ENCODE data around the gene TENT4A. TPM values are rescaled to one million over a fixed set of nuclear protein-coding genes. Genes with fewer than 3 reads are reported as not detected.

The TENT4A gene
- total and polyA plus RNA-seq, 2 experiments from 2014 or later: 6.8 to 14.1 TPM

GRCh38 chr5:6684075-6684474 is 29.2 kb upstream of the TENT4A start:
- H3K27ac ChIP-seq: no peak overlapping the region
- no peaks in the 10 kb centered on the region for H3K27me3 ChIP-seq
- no peak overlapping the region for H3K4me2 ChIP-seq
- H3K36me3 ChIP-seq (replicated peaks; ENCODE audit: insufficient read depth, low read depth): no peaks in the 10 kb centered on the region
- DNase-seq (ENCODE audit: low spot score): no peak
- TF ChIP-seq EZH2 (IDR thresholded peaks at IDR 0.05; ENCODE audit: borderline replicate concordance) (no peak), EZH2phosphoT487 (IDR thresholded peaks at IDR 0.05; ENCODE audit: low read depth, severe bottlenecking, unreplicated experiment) (no peak)
- TF ChIP-seq, protein P1, sequence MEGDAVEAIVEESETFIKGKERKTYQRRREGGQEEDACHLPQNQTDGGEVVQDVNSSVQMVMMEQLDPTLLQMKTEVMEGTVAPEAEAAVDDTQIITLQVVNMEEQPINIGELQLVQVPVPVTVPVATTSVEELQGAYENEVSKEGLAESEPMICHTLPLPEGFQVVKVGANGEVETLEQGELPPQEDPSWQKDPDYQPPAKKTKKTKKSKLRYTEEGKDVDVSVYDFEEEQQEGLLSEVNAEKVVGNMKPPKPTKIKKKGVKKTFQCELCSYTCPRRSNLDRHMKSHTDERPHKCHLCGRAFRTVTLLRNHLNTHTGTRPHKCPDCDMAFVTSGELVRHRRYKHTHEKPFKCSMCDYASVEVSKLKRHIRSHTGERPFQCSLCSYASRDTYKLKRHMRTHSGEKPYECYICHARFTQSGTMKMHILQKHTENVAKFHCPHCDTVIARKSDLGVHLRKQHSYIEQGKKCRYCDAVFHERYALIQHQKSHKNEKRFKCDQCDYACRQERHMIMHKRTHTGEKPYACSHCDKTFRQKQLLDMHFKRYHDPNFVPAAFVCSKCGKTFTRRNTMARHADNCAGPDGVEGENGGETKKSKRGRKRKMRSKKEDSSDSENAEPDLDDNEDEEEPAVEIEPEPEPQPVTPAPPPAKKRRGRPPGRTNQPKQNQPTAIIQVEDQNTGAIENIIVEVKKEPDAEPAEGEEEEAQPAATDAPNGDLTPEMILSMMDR (IDR thresholded peaks at IDR 0.05; ENCODE audit: poor library complexity): no peak
- no peaks in the 10 kb centered on the region for H4K20me1 ChIP-seq (ENCODE audit: insufficient read depth, poor library complexity, severe bottlenecking)
- H3K9me3 ChIP-seq (ENCODE audit: low read depth): no peaks in the 10 kb centered on the region
- no peak overlapping the region for H3K4me3 ChIP-seq
- 80% methylated on average over 4 of the region's 4 CpGs for WGBS (ENCODE audit: low lambda C conversion rate, missing lambda C conversion rate)
- no peak overlapping the region for H2AFZ ChIP-seq
- H3K79me2 ChIP-seq: no peaks in the 10 kb centered on the region
- no peaks in the 10 kb centered on the region for H3K4me1 ChIP-seq (ENCODE audit: insufficient read depth)
- H3K9me2 ChIP-seq (replicated peaks; ENCODE audit: insufficient read depth): no peaks in the 10 kb centered on the region

DNA sequence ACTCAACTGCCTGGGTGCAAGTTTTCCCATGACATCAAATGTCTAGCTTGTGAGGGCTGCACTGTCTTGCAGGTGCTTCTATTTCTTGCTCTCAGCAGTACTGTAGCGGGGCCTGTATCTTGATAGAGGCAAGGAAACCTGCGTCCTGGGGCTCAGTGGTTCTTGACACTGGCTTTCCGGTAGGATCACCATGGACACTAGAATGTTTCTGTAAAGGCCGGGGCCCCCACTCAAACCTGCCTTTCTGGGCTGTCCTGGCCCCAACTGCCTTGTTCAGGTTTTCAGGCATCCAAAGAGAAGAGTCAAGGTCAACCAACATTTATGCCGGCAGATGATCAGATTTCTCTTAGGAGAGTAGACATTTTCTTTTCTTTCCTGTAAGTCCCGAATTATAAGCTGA is 26.7 kb upstream of the TENT4A start:
- Histone ChIP-seq H3K79me2 (no peaks in the 10 kb centered on the region), H4K20me1 (ENCODE audit: insufficient read depth, poor library complexity, severe bottlenecking) (no peaks in the 10 kb centered on the region), H3K4me1 (ENCODE audit: insufficient read depth) (no peaks in the 10 kb centered on the region), H3K4me2 (peak overlapping the region; percentile 77), H3K27me3 (peaks cover 3% of the 10 kb centered on the region), H3K27ac (no peak overlapping the region), H2AFZ (no peak overlapping the region), H3K4me3 (no peak overlapping the region), H3K36me3 (replicated peaks; ENCODE audit: insufficient read depth, low read depth) (no peaks in the 10 kb centered on the region), H3K9me2 (replicated peaks; ENCODE audit: insufficient read depth) (no peaks in the 10 kb centered on the region), H3K9me3 (ENCODE audit: low read depth) (no peaks in the 10 kb centered on the region)
- TF ChIP-seq EZH2phosphoT487 (IDR thresholded peaks at IDR 0.05; ENCODE audit: low read depth, severe bottlenecking, unreplicated experiment): no peak
- no peak for TF ChIP-seq EZH2 (IDR thresholded peaks at IDR 0.05; ENCODE audit: borderline replicate concordance)
- TF ChIP-seq, protein P1 (IDR thresholded peaks at IDR 0.05; ENCODE audit: poor library complexity): no peak
- WGBS (ENCODE audit: low lambda C conversion rate, missing lambda C conversion rate): 52% methylated on average over 6 of the region's 6 CpGs
- no peak for DNase-seq (ENCODE audit: low spot score)

- H3K27me3 ChIP-seq: peaks cover 3% of the 10 kb centered on the region
- H3K36me3 ChIP-seq (replicated peaks; ENCODE audit: insufficient read depth, low read depth): no peaks in the 10 kb centered on the region
- H4K20me1 ChIP-seq (ENCODE audit: insufficient read depth, poor library complexity, severe bottlenecking): no peaks in the 10 kb centered on the region
- H3K4me2 ChIP-seq: peak overlapping the region; percentile 77
- H3K79me2 ChIP-seq: no peaks in the 10 kb centered on the region
- no peaks in the 10 kb centered on the region for H3K9me3 ChIP-seq (ENCODE audit: low read depth)
- H2AFZ ChIP-seq: peak overlapping the region; percentile 41
- peak overlapping the region; percentile 20 for H3K4me3 ChIP-seq
- DNase-seq (ENCODE audit: low spot score): peak; percentile 73
- no peaks in the 10 kb centered on the region for H3K9me2 ChIP-seq (replicated peaks; ENCODE audit: insufficient read depth)
- no peaks in the 10 kb centered on the region for H3K4me1 ChIP-seq (ENCODE audit: insufficient read depth)
- H3K27ac ChIP-seq: no peak overlapping the region
- TF ChIP-seq EZH2 (IDR thresholded peaks at IDR 0.05; ENCODE audit: borderline replicate concordance): no peak
- TF ChIP-seq, protein P1 (IDR thresholded peaks at IDR 0.05; ENCODE audit: poor library complexity): no peak
- no peak for TF ChIP-seq EZH2phosphoT487 (IDR thresholded peaks at IDR 0.05; ENCODE audit: low read depth, severe bottlenecking, unreplicated experiment)
- WGBS (ENCODE audit: low lambda C conversion rate, missing lambda C conversion rate): 1% methylated on average over 22 of the region's 22 CpGs
Measured at GRCh38 chr5:6686915-6687409, 26.3 kb upstream of the TENT4A start.

All from hepatocyte (in vitro differentiated cells).